NK-92 (cell line): ENCODE results near the gene PIK3IP1.

ENCODE experiments used
- DNase-seq: peaks from one replicate; lab custom pipeline; 2025; ENCODE audit not compliant: unreplicated experiment; lab: John Stamatoyannopoulos, UW

Gene PIK3IP1

DNA sequence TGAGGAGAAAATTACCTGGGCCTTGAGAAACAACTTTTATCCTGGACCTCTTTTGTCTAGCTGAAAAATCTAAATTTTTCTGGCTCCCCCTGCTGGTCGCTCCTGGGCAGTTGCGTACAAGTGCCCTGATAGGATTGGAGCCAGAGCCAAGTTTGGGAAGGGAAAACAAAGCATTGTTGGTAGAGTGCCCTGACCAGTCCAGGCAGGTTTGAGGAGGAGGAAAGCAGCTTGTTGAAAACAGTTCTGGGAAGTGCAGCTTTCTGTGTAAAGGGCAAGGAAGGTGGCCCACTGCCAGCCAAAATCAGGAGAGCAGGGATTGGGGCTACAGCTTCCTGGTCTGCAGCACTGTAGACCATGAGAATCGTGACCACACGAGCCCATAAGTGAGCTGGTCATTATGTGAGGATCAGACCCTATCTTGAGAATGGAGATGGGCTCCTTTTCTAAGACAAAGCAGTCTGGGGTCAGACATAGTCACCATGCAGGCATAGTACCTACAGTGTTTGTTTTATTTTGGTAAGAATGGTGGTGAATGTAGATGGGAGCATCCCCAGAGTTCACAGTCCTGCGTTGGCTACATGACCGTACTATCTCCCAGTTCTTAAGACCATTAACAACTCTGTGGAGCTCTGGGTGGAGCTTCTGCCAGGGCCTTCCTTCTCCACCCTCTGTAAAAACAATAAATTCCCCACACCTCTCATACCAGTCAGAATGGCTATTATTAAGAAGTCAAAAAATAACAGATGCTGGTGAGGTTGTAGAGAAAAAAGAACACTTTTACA lies 21.3 kb upstream of the PIK3IP1 start:
- DNase-seq: no peak

DNA sequence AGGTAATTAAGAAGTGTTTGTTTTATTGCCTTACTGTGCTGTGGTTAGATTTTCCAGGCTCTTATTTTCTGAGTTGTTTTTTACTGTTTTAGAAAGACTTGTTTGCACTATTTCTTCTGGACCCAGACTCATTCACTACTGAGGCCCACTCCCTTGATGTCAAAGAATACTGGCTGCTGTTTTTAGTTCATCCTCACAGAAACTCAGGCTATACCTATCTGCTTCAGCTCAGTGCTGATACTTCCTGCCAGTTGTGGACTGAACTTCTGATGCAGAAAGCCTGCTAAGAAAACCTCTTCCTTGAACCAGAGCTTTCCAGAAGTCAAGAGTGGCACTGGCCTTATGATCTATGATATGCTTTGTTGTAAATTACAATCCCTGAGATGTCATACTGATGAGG lies 15.9 kb upstream of the PIK3IP1 start:
- DNase-seq: no peak

DNA sequence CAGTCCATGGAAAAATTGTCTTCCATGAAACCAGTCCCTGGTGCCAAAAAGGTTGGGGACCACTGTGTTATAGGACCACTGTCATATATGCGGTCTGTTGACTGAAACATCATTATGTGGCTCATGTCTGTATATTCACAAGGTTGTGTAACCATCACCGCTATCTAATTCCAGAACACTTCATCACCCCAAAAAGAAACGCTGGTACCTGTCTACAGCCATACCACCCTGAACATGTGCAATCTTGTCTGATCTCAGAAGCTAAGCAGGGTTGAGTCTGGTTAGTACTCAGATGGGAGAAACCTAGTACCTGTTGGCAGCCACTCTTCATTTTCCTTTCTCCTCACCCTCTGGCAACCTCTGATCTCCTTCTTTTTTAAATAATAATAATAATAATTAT lies 12.9 kb upstream of the PIK3IP1 start:
- no peak for DNase-seq

DNA sequence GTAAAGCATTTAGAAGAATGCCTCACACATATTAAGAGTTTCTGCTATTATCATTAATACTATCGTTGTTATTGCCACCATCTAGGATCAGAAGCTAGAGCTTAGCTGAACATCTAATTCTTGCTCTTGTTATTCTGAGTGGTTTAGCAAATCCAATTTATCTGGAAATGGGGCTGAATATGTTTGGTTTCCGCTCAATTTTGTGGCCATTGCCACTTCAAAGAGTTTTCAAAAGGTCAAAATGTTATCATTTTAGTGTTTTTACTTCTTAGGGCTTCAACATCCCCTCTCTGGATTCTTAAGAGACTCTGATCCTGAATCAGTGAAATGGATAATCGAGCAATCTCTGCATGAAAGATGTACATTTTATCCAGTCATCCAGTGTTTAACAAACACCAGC lies 10.2 kb upstream of the PIK3IP1 start:
- DNase-seq: no peak

DNA sequence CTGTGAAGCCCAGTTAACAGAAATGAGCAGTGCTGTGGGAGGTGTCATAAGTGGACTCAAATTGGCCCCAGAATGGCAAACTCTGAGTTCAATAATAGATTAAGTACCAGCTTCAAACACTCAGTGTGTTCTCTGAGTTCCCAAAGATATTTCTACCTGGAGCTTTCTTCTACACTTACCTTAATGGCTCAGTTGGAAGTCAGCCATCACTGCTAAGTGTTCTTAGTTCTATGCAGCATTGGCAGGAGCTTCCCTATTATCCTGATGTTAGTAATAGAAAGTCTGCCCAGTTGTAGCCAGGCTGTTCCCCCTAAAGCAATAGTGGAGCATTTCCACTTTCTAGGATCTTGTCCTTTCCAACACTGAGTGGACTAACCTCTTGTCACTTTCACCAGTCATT lies 9.7 kb upstream of the PIK3IP1 start:
- no peak for DNase-seq

DNA sequence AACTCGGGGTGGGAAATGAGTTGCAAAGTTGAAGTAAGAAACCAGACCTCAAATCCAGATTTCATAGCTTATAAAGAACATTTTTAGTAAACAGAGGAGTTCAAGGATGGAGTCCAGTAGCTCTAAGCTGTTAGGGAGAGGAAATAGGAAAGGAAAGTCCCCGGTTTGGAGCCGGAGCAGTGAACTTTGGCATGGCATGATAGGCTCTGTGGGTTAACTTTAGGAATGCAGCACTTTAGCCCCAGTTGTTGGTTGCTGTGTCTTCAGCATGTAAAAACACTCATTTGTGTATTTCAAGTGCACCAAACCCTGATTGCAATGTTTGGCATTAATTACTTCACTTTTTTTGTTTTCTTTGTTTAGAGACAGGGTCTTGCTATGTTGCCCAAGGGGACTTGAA lies 8.6 kb upstream of the PIK3IP1 start:
- DNase-seq: no peak

DNA sequence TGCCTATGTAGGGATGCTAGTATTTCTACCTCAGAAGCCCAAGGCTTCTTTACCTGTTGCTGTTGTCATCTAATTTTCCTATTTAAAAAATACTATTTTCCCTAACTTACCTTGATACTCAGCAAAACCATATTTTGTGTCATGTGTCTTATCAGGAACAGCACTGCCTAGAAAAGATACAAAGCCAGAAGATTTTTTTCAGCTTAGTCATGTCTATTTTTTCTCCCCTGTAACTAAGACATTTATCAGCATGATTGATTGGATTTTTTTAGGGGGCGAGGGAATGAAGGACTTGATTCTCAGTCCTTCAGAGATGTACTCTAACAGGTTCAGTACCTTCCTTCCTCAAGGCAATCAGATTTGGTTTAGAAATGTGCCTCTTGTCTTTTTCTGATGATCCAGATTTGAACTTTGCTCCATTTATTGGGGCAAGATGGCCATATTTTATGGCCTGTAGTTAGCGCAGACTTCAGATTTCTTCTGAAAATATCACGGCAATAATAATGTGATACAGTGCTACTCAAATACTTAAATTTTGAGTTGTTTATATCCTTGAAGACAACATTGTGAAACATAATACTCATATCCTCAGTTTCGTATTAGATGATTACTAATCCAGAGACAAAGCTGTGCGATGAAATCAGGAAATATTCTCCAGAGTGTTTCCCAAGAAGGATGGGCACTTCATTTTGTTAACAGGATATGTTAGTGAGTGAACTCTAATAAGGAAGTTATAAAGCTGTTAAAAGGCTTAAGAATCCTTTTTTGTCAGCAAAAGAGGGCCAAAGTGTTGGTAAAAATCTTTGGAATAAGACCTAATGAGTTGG lies 3.8 kb upstream of the PIK3IP1 start:
- no peak for DNase-seq

DNA sequence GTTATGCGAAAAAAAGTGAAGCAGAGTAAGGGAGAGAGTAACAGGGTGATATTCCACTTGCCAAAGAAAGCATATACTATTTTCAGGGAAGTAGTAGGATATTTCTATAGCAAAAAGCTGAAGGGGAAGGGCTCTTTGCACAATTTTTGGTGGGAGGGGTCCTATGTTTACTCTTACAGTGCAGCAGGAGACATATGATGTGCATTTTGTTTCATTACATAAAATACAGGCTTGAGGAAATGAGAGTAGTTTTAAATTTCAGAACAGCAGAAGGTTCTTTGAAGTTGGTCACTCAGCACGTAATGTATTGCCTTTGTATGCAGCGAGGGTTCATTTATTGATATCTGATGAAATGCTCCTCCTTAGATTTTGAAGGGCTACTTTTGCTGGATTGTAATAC lies 3.1 kb upstream of the PIK3IP1 start:
- no peak for DNase-seq

DNA sequence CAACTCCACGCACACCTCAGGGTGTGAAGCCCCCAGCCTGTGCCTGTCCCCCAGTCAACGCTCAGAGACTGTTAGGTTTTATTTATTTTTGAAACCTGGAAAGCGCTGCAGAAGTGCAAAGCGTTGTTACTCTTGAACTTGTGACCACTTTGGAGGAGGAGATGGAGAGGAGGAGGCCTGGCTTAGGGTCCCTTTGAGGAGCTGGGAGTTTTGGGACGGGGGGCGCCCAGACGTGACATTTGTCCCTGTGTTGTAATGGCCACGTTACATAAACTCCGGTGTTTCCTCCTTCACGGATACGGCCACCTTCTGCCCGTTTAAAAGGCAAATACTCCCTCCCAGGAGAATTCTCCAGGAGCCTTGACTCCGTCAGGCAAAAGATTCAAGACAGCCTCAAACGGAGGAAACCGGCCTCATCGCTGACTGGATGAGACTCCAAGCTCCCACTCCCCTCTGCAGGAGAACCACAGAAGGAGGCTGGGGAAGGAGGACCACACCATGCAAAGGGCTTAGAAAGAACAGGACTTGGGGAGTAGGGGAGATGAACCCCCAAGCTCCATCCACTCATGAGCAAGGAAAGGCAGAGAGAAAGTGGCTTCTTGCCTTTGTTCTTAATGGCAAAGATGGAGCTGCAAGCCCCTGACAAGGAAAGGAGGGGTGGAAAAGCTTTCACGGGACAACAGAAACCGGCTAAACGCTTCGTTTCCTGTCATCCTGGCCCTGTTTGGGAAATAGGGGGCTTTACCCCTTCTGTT lies 630 bp downstream of the PIK3IP1 start:
- no peak for DNase-seq

DNA sequence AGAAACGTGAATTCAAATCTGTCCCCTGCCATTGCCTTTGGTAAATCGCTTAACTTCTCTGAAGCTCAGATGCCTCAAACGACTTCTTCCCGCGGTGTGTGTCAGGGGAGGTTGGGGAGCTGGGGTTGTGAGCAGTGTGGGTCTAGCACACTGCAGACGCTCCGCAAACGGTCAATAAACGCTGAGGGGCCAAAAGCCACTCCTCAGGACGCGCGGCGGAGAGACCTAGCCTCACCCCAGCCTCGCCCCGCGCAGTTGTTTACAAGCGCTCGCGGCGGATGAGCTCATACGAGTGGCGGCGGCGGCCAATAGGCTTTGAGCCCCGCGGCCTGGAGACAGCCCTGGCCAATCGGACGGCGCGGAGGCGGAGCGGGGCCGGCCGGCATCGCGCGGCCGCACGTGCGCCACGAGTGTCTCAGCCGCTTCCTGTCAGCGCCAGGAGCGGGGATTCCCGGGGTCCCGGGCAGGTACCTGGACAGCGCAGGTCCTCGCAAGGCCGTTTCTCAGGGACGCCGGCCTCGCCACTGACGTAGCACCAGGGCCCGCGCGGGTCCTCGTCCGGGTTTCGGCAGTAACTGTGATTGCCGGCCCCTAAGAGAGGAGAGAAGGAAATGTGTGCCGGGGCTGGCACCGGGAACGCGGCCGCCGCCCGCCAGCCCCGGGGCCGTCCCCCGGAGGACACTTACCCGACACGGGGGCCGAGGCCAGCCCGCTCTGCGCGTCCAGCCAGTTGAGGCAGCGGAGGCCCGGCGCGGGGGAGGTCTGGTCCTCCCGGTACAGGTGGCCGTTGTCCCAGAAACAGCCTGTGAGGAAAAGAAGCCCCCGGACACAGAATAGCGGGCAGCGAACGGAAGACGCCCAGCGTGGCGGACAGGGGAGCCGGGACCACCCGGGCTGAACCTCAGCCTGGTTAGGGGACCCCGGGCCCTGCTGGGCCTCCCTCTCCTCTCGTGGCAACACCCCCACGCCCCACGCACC lies 1.5 kb downstream of the PIK3IP1 start:
- DNase-seq: peak; percentile 77

DNA sequence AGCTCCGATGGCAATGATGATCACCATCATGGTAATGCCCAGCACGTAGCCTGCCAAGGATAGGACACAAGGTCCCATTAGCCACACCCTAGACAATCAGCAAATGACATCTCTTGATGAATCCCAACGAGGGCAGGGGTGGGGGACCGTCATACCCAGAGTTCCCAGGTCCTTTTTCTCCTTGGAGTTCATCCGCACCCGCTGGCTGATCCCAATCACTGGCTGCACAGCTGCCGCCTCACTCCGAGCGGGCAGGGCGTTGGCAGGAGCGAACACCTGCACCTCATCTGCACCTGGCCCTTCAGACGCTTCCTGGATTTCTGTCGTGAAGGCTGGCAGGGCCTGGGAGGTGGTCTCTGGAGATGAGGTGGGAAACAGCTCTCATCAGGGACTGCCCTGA lies 2.9 kb downstream of the PIK3IP1 start:
- no peak for DNase-seq

DNA sequence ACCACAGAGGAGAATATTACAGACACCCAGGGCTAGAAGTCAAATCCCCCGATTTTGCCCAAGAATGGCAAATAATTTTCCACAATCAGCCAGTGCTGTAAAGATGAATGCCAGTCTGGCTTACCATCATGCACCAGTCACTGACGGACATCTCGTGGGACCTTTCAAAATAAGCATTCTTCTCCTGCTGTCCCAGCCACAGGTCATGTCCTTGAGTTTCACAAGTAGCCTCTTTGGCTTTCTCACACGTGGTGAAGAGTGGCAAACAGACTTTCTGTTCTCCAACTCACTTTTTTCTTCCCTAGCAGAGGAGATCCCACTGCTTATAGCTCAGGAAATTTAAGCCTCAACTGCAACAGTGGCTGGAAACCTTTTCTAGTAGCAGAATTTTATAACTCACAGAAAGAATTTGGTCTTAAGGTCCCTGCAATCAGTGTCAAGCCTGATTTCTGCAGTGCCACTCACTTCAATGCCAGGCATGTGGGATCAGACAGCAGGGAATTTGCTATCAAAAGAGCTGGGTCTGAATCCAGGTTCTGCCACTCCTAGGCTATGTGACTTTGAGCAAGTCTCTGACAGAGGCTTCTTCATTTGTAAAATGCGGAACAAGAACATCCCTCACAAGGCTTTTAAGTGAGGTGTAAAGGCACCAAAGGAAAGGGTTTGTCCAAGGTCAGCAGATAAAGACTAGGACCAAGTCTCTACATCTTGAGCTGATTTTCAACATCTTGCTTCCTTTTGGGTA lies 3.6 kb downstream of the PIK3IP1 start:
- no peak for DNase-seq

DNA sequence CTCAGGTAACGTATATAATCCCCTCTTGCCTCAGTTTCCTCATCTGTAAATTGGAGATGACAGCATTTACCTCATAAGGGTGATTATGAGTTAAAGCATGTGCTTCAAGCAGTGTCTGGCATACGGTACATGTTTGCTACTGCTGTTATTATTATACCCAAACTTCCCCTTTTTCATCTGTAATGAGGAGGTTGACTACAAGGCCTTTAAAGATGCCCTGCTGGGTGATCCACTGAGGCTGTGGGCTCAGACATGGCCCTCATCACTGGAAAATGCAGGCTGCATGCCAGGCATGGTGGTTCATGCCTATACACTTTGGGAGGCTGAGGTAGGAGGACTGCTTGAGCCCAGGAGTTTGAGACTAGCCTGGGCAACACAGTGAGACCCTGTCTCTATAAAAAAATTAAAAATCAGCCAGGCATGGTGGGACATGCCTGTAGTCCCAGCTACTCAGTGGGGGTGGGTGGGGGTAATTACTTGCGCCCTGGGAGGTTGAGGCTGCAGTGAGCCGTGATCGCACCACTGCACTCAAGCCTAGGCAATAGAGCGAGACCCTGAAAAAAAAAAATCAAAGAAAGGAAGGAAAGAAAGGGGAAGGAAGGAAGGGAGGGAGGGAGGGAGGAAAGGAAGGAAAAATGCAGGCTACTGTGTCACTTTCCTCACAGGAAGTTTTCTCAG lies 4.3 kb downstream of the PIK3IP1 start:
- DNase-seq: no peak

DNA sequence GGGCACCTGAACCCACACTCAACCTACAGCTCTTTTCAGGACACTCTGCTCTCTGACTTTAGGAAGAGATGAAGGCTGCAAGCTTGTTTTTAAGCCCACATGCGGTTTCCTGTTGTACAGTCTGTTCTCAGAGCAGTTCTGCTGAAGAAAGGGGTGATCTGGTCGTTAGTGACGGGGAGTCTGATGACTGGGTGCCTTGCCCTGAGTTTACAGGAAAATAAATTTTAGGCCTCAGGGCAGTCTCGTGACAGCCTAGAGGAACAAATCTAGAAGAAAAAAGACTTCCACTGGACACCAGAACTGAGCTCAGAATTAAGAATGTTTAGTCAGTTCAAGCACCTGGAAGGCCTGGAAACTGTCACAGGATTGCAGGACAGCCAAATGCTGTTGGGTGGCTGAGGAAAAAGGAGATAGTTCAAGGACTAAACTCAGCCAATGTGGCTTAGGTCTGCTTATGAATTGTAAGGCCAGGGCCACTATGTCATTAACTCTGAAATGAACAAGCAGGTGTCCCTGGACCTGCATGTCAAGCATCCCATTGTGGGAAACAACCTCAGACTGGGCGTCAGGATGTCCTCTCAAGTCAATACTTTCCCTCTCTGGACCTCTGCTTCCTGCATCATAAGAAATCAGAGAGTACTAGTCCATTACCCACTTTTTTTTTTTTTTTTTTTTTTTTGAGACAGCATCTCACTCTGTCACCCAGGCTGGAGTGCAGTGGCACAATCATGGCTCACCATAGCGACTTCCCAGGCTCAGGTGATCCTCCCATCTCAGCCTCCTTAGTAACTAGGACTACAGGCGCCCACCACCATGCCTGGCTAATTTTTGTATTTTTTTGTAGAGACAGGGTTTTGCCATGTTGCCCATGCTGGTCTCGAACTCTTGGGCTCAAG lies 5.7 kb downstream of the PIK3IP1 start:
- no peak for DNase-seq

DNA sequence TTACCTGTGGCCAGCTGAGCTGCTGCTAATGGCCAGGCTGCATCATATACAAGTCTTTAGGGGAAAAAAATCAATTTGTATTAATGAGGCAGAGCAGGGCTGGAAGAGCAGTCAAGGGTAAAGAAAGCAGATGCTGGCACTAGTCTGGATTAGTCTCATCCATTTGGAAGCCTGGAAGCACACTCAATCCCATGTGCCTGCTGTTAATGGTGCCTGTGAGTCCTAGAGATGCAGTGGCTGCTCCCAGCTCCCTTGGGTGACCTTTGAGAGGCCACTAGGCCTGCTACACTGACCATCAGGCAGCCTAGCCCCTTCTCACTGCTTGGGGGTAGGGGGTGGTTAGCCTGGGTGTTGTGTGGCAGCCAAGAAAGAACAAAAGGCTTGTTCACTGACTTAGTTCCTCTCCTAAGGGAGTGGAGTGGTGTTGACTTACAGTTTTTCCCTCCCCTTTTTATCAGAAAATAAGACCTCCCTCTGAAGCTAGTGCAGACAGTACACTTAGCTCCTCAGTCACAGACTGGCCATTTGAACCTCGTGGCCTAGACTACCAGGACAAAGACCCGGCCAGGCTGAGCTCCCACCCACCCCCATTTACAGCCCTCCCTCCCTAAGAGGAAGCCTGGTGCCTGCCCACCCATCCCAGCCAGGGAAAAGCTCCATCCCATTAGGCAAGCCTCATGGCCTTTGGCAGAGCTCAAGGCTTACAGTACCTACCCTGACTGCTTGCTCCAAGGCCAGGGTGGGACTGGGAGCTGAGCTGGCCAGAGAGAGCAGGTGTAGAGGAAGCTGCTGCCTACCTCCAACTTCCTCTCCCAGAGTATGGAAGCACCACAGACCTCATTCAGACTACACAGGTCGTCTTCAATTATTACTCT lies 7.8 kb downstream of the PIK3IP1 start:
- DNase-seq: no peak

DNA sequence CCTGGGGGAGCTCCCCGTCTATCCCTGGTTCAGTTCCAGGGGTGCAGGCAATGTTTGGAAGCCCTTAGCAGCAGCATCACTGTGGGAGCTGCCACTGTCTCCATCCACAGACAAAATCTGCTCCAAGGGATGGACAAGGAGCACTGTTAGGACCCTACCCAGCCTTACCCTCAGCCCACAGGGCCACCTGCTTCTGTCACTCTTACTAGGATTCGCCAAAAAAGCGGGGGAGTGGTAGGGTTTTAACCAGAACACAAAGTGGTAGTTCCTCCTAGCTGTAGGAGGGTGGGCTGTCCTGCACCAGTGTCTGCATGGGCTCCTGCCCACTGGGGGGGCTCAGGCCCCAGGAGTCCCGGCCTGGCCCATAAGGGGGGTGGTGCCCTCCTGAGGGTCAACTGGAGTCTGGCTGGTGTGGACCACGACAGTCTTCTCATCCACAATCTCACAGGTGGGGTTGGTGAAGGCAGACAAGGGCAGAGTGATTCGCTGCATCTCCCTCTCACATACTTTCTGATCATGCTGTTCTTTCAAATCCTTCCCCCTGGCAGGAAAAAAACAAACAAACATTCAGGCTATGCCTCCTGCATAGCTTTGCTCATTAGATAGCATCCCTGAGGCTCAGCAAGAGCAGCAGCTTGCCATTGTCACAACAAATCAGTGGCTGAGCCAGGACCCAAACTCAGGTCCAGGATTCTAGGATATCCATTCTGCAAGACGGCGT lies 9.4 kb downstream of the PIK3IP1 start:
- DNase-seq: no peak

DNA sequence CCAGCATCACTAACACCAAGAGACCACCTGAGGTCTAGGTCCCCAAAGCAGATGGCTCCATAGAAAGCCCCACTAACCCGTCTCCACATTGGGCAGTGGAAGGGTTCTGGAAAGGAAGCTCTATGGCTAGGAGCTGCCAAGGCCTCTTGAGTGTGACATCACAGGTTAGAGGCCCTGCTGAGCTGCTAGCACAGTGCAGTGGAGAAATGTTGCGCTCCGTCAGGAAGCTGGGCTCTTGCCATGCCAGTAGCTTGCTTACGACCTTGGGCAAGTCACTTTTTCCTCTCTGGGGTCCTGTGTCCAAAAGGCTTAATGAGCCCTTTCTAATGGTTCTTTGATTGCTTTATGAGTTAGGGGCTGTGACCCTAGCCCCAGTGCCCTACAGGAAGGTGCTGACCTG lies 10.6 kb downstream of the PIK3IP1 start:
- no peak for DNase-seq
